Globus pallidus (tissue), 1 donor: ENCODE measurements around the gene CPAMD8.
"Not testable (repeated sequence)": the region's sequence is repeated elsewhere in the genome, so short reads cannot be mapped to it uniquely, and the experiment has no call there.

Experiments
- DNase-seq: peaks from one replicate; pipeline ENCODE4 v3.0.0-alpha.2; 2015; ENCODE audit warnings: low spot score

CPAMD8 gene

GRCh38 chr19:17001603-17002183 is 24.9 kb downstream of the CPAMD8 start:
- no peak for DNase-seq

GRCh38 chr19:16998635-16999194 is 27.9 kb downstream of the CPAMD8 start:
- no peak for DNase-seq

- DNase-seq = not testable (repeated sequence)
These were observed 29.6 kb downstream of the CPAMD8 start for GRCh38 chr19:16996838-16997490.

- DNase-seq = no peak
These were observed 37.9 kb downstream of the CPAMD8 start for GRCh38 chr19:16988661-16989060.

GRCh38 chr19:16985403-16985802 is 41.2 kb downstream of the CPAMD8 start:
- no peak for DNase-seq

GRCh38 chr19:16982586-16982985 is 44.0 kb downstream of the CPAMD8 start:
- DNase-seq = not testable (repeated sequence)

- no peak for DNase-seq
These were observed 47.5 kb downstream of the CPAMD8 start for GRCh38 chr19:16978839-16979802.

GRCh38 chr19:16978156-16978555 is 48.5 kb downstream of the CPAMD8 start:
- DNase-seq = no peak

GRCh38 chr19:16977306-16977705 is 49.3 kb downstream of the CPAMD8 start:
- DNase-seq = no peak

- DNase-seq = no peak
These were observed 50.2 kb downstream of the CPAMD8 start for GRCh38 chr19:16976446-16976845.

GRCh38 chr19:16970821-16971220 is 55.8 kb downstream of the CPAMD8 start:
- no peak for DNase-seq

GRCh38 chr19:16969135-16969534 is 57.5 kb downstream of the CPAMD8 start:
- no peak for DNase-seq

GRCh38 chr19:16960996-16961822 is 65.4 kb downstream of the CPAMD8 start:
- DNase-seq = not testable (repeated sequence)

- not testable (repeated sequence) for DNase-seq
These were observed 68.3 kb downstream of the CPAMD8 start for GRCh38 chr19:16958277-16958676.

GRCh38 chr19:16957855-16958254 is 68.8 kb downstream of the CPAMD8 start:
- DNase-seq = no peak

GRCh38 chr19:16957151-16957701 is 69.4 kb downstream of the CPAMD8 start:
- DNase-seq = no peak

GRCh38 chr19:16955161-16955560 is 71.4 kb downstream of the CPAMD8 start:
- DNase-seq = no peak

- DNase-seq = no peak
These were observed 74.6 kb downstream of the CPAMD8 start for GRCh38 chr19:16952046-16952445.

- no peak for DNase-seq
These were observed 75.1 kb downstream of the CPAMD8 start for GRCh38 chr19:16951529-16951928.

- DNase-seq = no peak
These were observed 77.0 kb downstream of the CPAMD8 start for GRCh38 chr19:16949496-16950023.
